H1 (cell line): ENCODE data around the gene EPHB3. TPM values are rescaled to one million over a fixed set of nuclear protein-coding genes. Genes with fewer than 3 reads are reported as not detected.
A peak's percentile ranks its signal among the peaks of the same experiment; 100 is the strongest.

ENCODE experiments used
- CTCF ChIA-PET: fragments of 300-600 bp; sonication (Branson Sonifier 250); formaldehyde crosslinking; loops from one replicate; lab custom pipeline; 2021; ENCODE audit not compliant: partially characterized antibody; lab: Charles Lee
- POLR2A ChIA-PET: fragments of 300-600 bp; sonication (Branson Sonifier 250); formaldehyde crosslinking; loops from one replicate; lab custom pipeline; 2021; ENCODE audit warnings: inconsistent platforms; ENCODE audit not compliant: partially characterized antibody; lab: Charles Lee
- DNase-seq, 2 experiments: peaks; one replicate each; pipeline versions ENCODE4 v3.0.0 to v3.0.0-alpha.2; 2010 to 2022; ENCODE audit warnings: low spot score in 2 of 2, low read depth in 1 of 2, mixed read lengths in 1 of 2
- FAIRE-seq: peaks from 2 replicates; lab custom pipeline; 2011; peaks lifted over from hg19 to GRCh38; lab: Jason Lieb, UNC
- H2AFZ ChIP-seq: 2 replicates; pipeline ENCODE4 v1.8.1; 2012; ENCODE audit warnings: low read length, inconsistent platforms
- H2AK5ac ChIP-seq: 2 replicates; pipeline ENCODE4 v1.6.1; 2013; ENCODE audit warnings: low read depth, low read length
- H2BK120ac ChIP-seq: replicated peaks from 2 replicates; pipeline ENCODE3; 2013; ENCODE audit warnings: low read depth, low read length, inconsistent platforms
- H2BK12ac ChIP-seq: 2 replicates; pipeline ENCODE4 v1.6.1; 2013; ENCODE audit warnings: low read depth, low read length
- H2BK15ac ChIP-seq: 2 replicates; pipeline ENCODE4 v1.6.1; 2013; ENCODE audit warnings: low read length
- H2BK20ac ChIP-seq: 2 replicates; pipeline ENCODE4 v1.6.1; 2013; ENCODE audit warnings: low read length
- H2BK5ac ChIP-seq: 2 replicates; pipeline ENCODE4 v1.6.1; 2013; ENCODE audit warnings: low read depth, low read length
- H3K14ac ChIP-seq: 2 replicates; pipeline ENCODE4 v1.6.1; 2013; ENCODE audit warnings: inconsistent platforms; ENCODE audit not compliant: insufficient read length
- H3K18ac ChIP-seq: 2 replicates; pipeline ENCODE4 v1.6.1; 2013; ENCODE audit warnings: low read length; ENCODE audit errors: extremely low read depth
- H3K23ac ChIP-seq: 2 replicates; pipeline ENCODE4 v1.6.1; 2013; ENCODE audit warnings: inconsistent platforms; ENCODE audit not compliant: insufficient read length
- H3K23me2 ChIP-seq: 2 replicates; pipeline ENCODE4 v1.6.1; 2013; ENCODE audit warnings: low read depth, low read length
- H3K27ac ChIP-seq: 2 replicates; pipeline ENCODE4 v1.6.1; 2011; ENCODE audit warnings: low read depth, low read length, inconsistent platforms
- H3K27me3 ChIP-seq, 4 experiments: replicated peaks in 1 of 4; 1 replicate in 1 of 4; 2 replicates in 3 of 4; pipeline versions ENCODE4 v1.6.1 to v1.8.1; 2011 to 2013; ENCODE audit warnings: low read length in 3 of 4, mild to moderate bottlenecking in 3 of 4, inconsistent platforms in 2 of 4, mixed read lengths in 2 of 4, moderate library complexity in 1 of 4; ENCODE audit not compliant: control insufficient read depth in 3 of 4, insufficient read depth in 3 of 4; ENCODE audit errors: extremely low read depth in 1 of 4
- H3K36me3 ChIP-seq, 4 experiments: 2 replicates each; pipeline versions ENCODE4 v1.6.1 to v1.8.1; 2011 to 2013; ENCODE audit warnings: mild to moderate bottlenecking in 4 of 4, low read length in 3 of 4, moderate library complexity in 2 of 4, control low read depth in 1 of 4, inconsistent platforms in 1 of 4; ENCODE audit not compliant: insufficient read depth in 4 of 4, control insufficient read depth in 2 of 4
- H3K4ac ChIP-seq: replicated peaks from 2 replicates; pipeline ENCODE3; 2013; ENCODE audit warnings: low read length, low read depth, mixed read lengths, inconsistent platforms; ENCODE audit not compliant: insufficient read length
- H3K4me1 ChIP-seq, 4 experiments: replicated peaks in 1 of 4; 1 replicate in 1 of 4; 2 replicates in 3 of 4; pipeline versions ENCODE4 v1.6.1 to v1.8.1; 2011 to 2013; ENCODE audit warnings: low read length in 3 of 4, inconsistent platforms in 2 of 4, mixed read lengths in 1 of 4; ENCODE audit not compliant: insufficient read depth in 4 of 4, control insufficient read depth in 3 of 4
- H3K4me2 ChIP-seq, 2 experiments: 2 replicates each; pipeline versions ENCODE4 v1.6.1 to v1.8.1; 2011 to 2013; ENCODE audit warnings: low read depth in 2 of 2, low read length in 2 of 2, control low read depth in 1 of 2, inconsistent platforms in 1 of 2, mild to moderate bottlenecking in 1 of 2; ENCODE audit not compliant: insufficient read depth in 1 of 2
- H3K4me3 ChIP-seq, 4 experiments: fragments of 200-600, 300-600 bp in 1 of 4; sonication (generic), shearing (Covaris generic), sonication (Bioruptor Twin) in 1 of 4; 2 replicates each; pipeline versions ENCODE4 v1.5.1 to v1.8.1; 2011 to 2016; ENCODE audit warnings: low read length in 4 of 4, low read depth in 3 of 4, control low read depth in 2 of 4, inconsistent platforms in 2 of 4, mild to moderate bottlenecking in 2 of 4, mixed read lengths in 1 of 4, moderate library complexity in 1 of 4; ENCODE audit not compliant: insufficient read depth in 2 of 4; ENCODE audit errors: extremely low read depth in 1 of 4
- H3K56ac ChIP-seq: replicated peaks from 2 replicates; pipeline ENCODE3; 2013; ENCODE audit warnings: low read depth, mild to moderate bottlenecking, mixed read lengths, low read length, inconsistent platforms; ENCODE audit not compliant: insufficient read length
- H3K79me1 ChIP-seq: 2 replicates; pipeline ENCODE4 v1.6.1; 2013; ENCODE audit warnings: low read depth, low read length, control low read depth
- H3K79me2 ChIP-seq, 2 experiments: 2 replicates each; pipeline versions ENCODE4 v1.6.1 to v1.8.1; 2012 to 2013; ENCODE audit warnings: low read length in 2 of 2, mild to moderate bottlenecking in 2 of 2, inconsistent platforms in 1 of 2; ENCODE audit not compliant: insufficient read depth in 2 of 2, control insufficient read depth in 1 of 2
- H3K9ac ChIP-seq, 4 experiments: replicated peaks in 1 of 4; 1 replicate in 1 of 4; 2 replicates in 3 of 4; pipeline versions ENCODE4 v1.6.1 to v1.8.1; 2011 to 2013; ENCODE audit warnings: low read depth in 3 of 4, low read length in 3 of 4, control low read depth in 2 of 4, mild to moderate bottlenecking in 2 of 4, moderate library complexity in 2 of 4, inconsistent platforms in 1 of 4; ENCODE audit errors: extremely low read depth in 1 of 4
- H3K9me3 ChIP-seq, 2 experiments: 2 replicates each; pipeline versions ENCODE4 v1.6.1 to v1.8.1; 2012 to 2013; ENCODE audit warnings: mild to moderate bottlenecking in 2 of 2, moderate library complexity in 2 of 2, control low read depth in 1 of 2, inconsistent platforms in 1 of 2, low read depth in 1 of 2, low read length in 1 of 2, mixed read lengths in 1 of 2; ENCODE audit not compliant: insufficient read depth in 2 of 2
- H4K20me1 ChIP-seq, 2 experiments: replicated peaks in 1 of 2; 2 replicates each; pipeline versions ENCODE3 to v1.8.1; 2011 to 2013; ENCODE audit warnings: inconsistent platforms in 2 of 2, low read length in 2 of 2, mild to moderate bottlenecking in 1 of 2; ENCODE audit not compliant: insufficient read depth in 2 of 2, control insufficient read depth in 1 of 2
- H4K5ac ChIP-seq: 2 replicates; pipeline ENCODE4 v1.6.1; 2013; ENCODE audit warnings: low read length, low read depth, mixed read lengths, inconsistent platforms; ENCODE audit not compliant: insufficient read length
- H4K8ac ChIP-seq: 2 replicates; pipeline ENCODE4 v1.8.0; 2013; ENCODE audit warnings: mild to moderate bottlenecking, moderate library complexity, low read length, inconsistent platforms; ENCODE audit not compliant: insufficient read depth; ENCODE audit errors: extremely low read depth
- H4K91ac ChIP-seq: replicated peaks from 2 replicates; pipeline ENCODE3; 2013; ENCODE audit warnings: low read length, mixed read lengths, inconsistent platforms; ENCODE audit not compliant: insufficient read length
- CHD1 ChIP-seq: IDR thresholded peaks from 2 replicates; pipeline ENCODE4 v1.6.1; 2012; ENCODE audit warnings: low read depth, low read length, improper control_type of control experiment
- POLR2A ChIP-seq, 2 experiments: IDR thresholded peaks; 1 replicate in 1 of 2; 2 replicates in 1 of 2; pipeline ENCODE4 v1.6.1; 2011; ENCODE audit warnings: low read depth in 2 of 2, low read length in 2 of 2, mild to moderate bottlenecking in 2 of 2; ENCODE audit errors: control extremely low read depth in 1 of 2
- SIN3A ChIP-seq, 2 experiments: IDR thresholded peaks in 1 of 2; conservative IDR thresholded peaks in 1 of 2; 2 replicates each; pipeline ENCODE4 v1.6.1; 2011 to 2012; ENCODE audit warnings: low read length in 2 of 2, improper control_type of control experiment in 1 of 2, low read depth in 1 of 2, mild to moderate bottlenecking in 1 of 2
- WGBS, 2 experiments: shearing (Covaris generic) in 1 of 2; methylation state at CpG; one replicate each; pipeline versions ENCODE4 v1.1.6 to v1.1.7; 2013 to 2015; ENCODE audit warnings: low lambda C conversion rate in 2 of 2, mixed read lengths in 2 of 2, inconsistent platforms in 1 of 2, low coverage in 1 of 2, missing lambda C conversion rate in 1 of 2; ENCODE audit not compliant: insufficient replicate concordance in 2 of 2, insufficient coverage in 1 of 2, insufficient read length in 1 of 2; ENCODE audit errors: extremely low coverage in 1 of 2, missing lambda C conversion rate in 1 of 2; 5-methylcytosine and 5-hydroxymethylcytosine counted together
- polyA plus RNA-seq, 7 experiments: library from polyadenylated mRNA; depleted of rRNA in 3 of 7; stranded (reverse) in 5 of 7; unstranded in 2 of 7; fragments of >200 nt in 5 of 7; fragments of 200-250 nt in 2 of 7; gene quantifications; 1 replicate in 5 of 7; 2 replicates in 1 of 7; 4 replicates in 1 of 7; pipeline versions ENCODE4 v1.2.1 to v1.2.3, GENCODE V29; 2011 to 2013; ENCODE audit warnings: missing spikeins in 2 of 7, mixed read lengths in 2 of 7
- total RNA-seq: library from RNA; stranded (reverse); fragmentation: NEBNext Ultra II Directional; extraction: Animal tissue kit (Norgen Biotek cat#: 25700); gene quantifications from 2 replicates; pipeline ENCODE4 v1.2.1, GENCODE V29; 2021

EPHB3 gene
- total and polyA plus RNA-seq, 2 of the 8 experiments (the other 6 are each of a cell fraction or from before 2014, with no cell fraction given), result 0.41 to 0.91 TPM

- Histone ChIP-seq H3K18ac (peak overlapping the region; percentile 36; the same call in 1 of the 2 replicates), H3K9me3 (no peaks in the 10 kb centered on the region), H3K23ac (no peak overlapping the region), H3K4me3 (peak overlapping the region; percentile 54 to 78 (median 70)), H4K20me1 (no peaks in the 10 kb centered on the region), H3K14ac (no peak overlapping the region), H3K4me2 (peak overlapping the region; percentile 83 to 85), H2BK5ac (peak overlapping the region; percentile 22), H3K36me3 (no peaks in the 10 kb centered on the region), H3K79me1 (no peaks in the 10 kb centered on the region), H2BK15ac (no peak overlapping the region), H2AFZ (no peak overlapping the region), H4K5ac (peak overlapping the region; percentile 58), H3K56ac (no peak overlapping the region), H3K23me2 (peaks cover 7% of the 10 kb centered on the region), H4K91ac (no peak overlapping the region), H3K79me2 (no peaks in the 10 kb centered on the region), H3K27ac (peak overlapping the region; percentile 84; the same call in 1 of the 2 replicates), H3K9ac (peak overlapping the region in 3 of 4 experiments; percentile 53 to 73 (median 63); a peak in 5 of 7 replicates), H2BK20ac (no peak overlapping the region; the same call in 1 of the 2 replicates), H3K4ac (no peak overlapping the region), H2BK120ac (no peak overlapping the region), H2AK5ac (no peak overlapping the region), H4K8ac (0 out of 2 replicates have a peak overlapping the region, but pooled peaks have one; percentile 42), H2BK12ac (no peak overlapping the region), H3K4me1 (peaks cover 0 to 11% (median 9%) of the 10 kb centered on the region in 4 experiments; a peak in 6 of 7 replicates), H3K27me3 (no peaks in the 10 kb centered on the region)
- 0% methylated on average over 7 of the region's 7 CpGs; no CpG with 5 or more reads in 1 of the 2 experiments for WGBS, 2 experiments
- FAIRE-seq (no peak), DNase-seq (no peak)
- CTCF ChIA-PET, result interaction anchor here (0.6 to 8.6 kb wide), 11 partner anchors 11 to 265 kb away, joined by 3 to 155 read pairs (median 4); no protein-coding TSS in a partner anchor
- TF ChIP-seq CHD1, result no peak
- TF ChIP-seq SIN3A (conservative IDR thresholded peaks at IDR 0.05 in 1 of 2, IDR thresholded peaks at IDR 0.05 in 1 of 2; ENCODE audit: low read depth in 1 of 2, low read length in 2 of 2), result 0 out of 4 replicates have a peak, but pooled peaks of 1 of the 2 experiments have one; percentile 11
- TF ChIP-seq POLR2A (IDR thresholded peaks at IDR 0.05; ENCODE audit: control extremely low read depth in 1 of 2, low read depth in 2 of 2, low read length in 2 of 2), result peak in 1 of 2 experiments; percentile 27; a peak in 1 of 3 replicates
- POLR2A ChIA-PET, result interaction anchor here (0.9 to 3.1 kb wide), 11 partner anchors 11 to 283 kb away, joined by 3 to 22 read pairs (median 4); no protein-coding TSS in a partner anchor
These were observed 36.6 kb upstream of the EPHB3 start for GRCh38 chr3:184524981-184525336.
